CD4-positive, CD25-positive, alpha-beta regulatory T cell (primary cell): ENCODE data around the gene ESYT3. TPM values are rescaled to one million over a fixed set of nuclear protein-coding genes. Genes with fewer than 3 reads are reported as not detected.

Source experiments
- ATAC-seq, 2 donors: fragments of 150-1000 bp; cut with Tn5 transposase; one replicate each; pipeline ENCODE4 v1.10.0; 2021; ENCODE audit warnings: low read depth in 2 of 2, moderate number of reproducible peaks in 2 of 2, moderate library complexity in 1 of 2
- DNase-seq, 3 donors: peaks; one replicate each; pipeline versions ENCODE4 v3.0.0 to v3.0.0-alpha.2; 2012 to 2022; ENCODE audit warnings: mixed read lengths in 1 of 3
- H3K27ac ChIP-seq: one replicate; pipeline ENCODE4 v1.7.0; 2013; ENCODE audit warnings: mild to moderate bottlenecking, low read length; ENCODE audit not compliant: insufficient read depth, poor library complexity, severe bottlenecking
- H3K27me3 ChIP-seq: one replicate; pipeline ENCODE4 v1.7.0; 2013; ENCODE audit warnings: low read length; ENCODE audit not compliant: control insufficient read depth, insufficient read depth
- H3K36me3 ChIP-seq: one replicate; pipeline ENCODE4 v1.7.0; 2013; ENCODE audit warnings: mild to moderate bottlenecking, low read length, moderate library complexity; ENCODE audit not compliant: control insufficient read depth, insufficient read depth
- H3K4me1 ChIP-seq: 2 replicates; pipeline ENCODE4 v1.7.0; 2013; ENCODE audit warnings: mild to moderate bottlenecking, low read length; ENCODE audit not compliant: insufficient read depth, control insufficient read depth, poor library complexity, severe bottlenecking
- H3K4me3 ChIP-seq: one replicate; pipeline ENCODE4 v1.7.0; 2013; ENCODE audit warnings: low read depth, mild to moderate bottlenecking, low read length, moderate library complexity
- H3K9me3 ChIP-seq, 2 experiments: 1 replicate in 1 of 2; 2 replicates in 1 of 2; pipeline ENCODE4 v1.7.0; 2013; ENCODE audit warnings: low read length in 2 of 2, mild to moderate bottlenecking in 1 of 2, moderate library complexity in 1 of 2; ENCODE audit not compliant: control insufficient read depth in 2 of 2
- H3K27ac Mint-ChIP-seq, 3 donors: one replicate each; pipeline ENCODE4 v1.8.0; 2020 to 2022; ENCODE audit warnings: mild to moderate bottlenecking in 3 of 3, mixed read lengths in 3 of 3, moderate library complexity in 2 of 3
- H3K27me3 Mint-ChIP-seq: one replicate; pipeline ENCODE4 v1.8.0; 2022; ENCODE audit warnings: mild to moderate bottlenecking, mixed read lengths
- H3K36me3 Mint-ChIP-seq: one replicate; pipeline ENCODE4 v1.8.0; 2020; ENCODE audit warnings: mixed read lengths
- H3K4me1 Mint-ChIP-seq, 4 donors: one replicate each; pipeline ENCODE4 v1.8.0; 2020 to 2022; ENCODE audit warnings: mixed read lengths in 4 of 4, mild to moderate bottlenecking in 1 of 4
- H3K4me3 Mint-ChIP-seq, 4 donors: one replicate each; pipeline ENCODE4 v1.8.0; 2020 to 2022; ENCODE audit warnings: mild to moderate bottlenecking in 4 of 4, mixed read lengths in 4 of 4, moderate library complexity in 3 of 4
- H3K9me3 Mint-ChIP-seq, 7 donors: one replicate each; pipeline ENCODE4 v1.8.0; 2020 to 2022; ENCODE audit warnings: mixed read lengths in 7 of 7, mild to moderate bottlenecking in 3 of 7, moderate library complexity in 2 of 7
- polyA plus RNA-seq, 4 donors: library from polyadenylated mRNA; unstranded; fragments of 300-500 nt; fragmentation: Illumina TruSeq; gene quantifications; one replicate each; pipeline ENCODE4 v1.2.3, GENCODE V29; 2021
- total RNA-seq: library from RNA; stranded (reverse); gene quantifications from one replicate; pipeline ENCODE4 v1.2.3, GENCODE V29; 2022

The ESYT3 gene
- total and polyA plus RNA-seq, 5 donors from 2014 or later: 0.17 TPM; not detected in 4

DNA sequence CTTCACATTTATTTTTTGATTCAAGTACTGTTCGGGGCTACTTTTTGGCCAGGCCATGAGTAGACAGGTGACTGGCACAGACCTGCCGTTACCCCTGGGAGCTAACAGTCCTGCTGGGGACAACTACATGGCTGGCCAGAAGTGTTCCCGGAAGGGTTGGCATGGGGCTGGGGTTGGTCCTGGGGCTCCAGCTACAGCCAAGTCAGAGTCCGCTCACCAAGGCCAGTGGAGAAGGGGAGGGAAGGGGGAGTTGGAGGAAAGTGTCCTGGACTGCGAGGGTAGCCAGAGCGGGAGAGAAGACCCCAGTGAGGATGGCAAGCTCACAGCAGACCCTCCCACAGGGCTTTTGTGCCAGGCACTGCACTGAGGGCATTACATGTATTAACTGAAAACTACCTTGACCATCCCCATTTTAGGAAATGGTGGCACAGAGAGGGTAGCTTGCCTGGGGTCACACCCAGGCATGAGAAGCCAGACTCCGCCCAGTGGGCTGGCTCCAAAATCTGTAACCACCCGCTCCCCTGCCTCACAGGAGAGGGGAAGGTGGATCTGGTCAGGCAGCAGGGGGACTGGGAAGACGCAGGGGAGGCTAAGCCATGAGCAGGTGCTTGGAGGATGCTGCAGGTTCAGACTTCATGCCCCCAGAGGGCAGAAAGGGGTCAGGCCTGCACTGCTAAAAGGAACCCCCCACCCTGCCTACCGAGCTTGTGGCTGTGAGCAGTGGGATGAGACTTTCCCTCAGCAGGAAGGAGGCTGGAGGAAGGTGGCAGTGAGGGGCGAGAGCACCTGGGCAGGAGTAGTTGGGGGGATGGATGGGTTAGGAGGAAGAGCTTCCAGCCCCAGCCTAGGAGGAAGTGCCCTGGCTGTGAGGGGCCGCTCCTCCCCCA, 38.3 kb upstream of the ESYT3 start:
- no peaks in the 10 kb centered on the region for H3K36me3 ChIP-seq
- no peak overlapping the region for H3K4me3 Mint-ChIP-seq
- no peaks in the 10 kb centered on the region for H3K4me1 ChIP-seq
- H3K27ac ChIP-seq: no peak overlapping the region
- no peaks in the 10 kb centered on the region for H3K36me3 Mint-ChIP-seq
- H3K4me3 ChIP-seq: no peak overlapping the region
- no peaks in the 10 kb centered on the region for H3K27me3 Mint-ChIP-seq
- no peaks in the 10 kb centered on the region for H3K4me1 Mint-ChIP-seq
- ATAC-seq (no peak), DNase-seq (no peak)
- H3K27me3 ChIP-seq: no peaks in the 10 kb centered on the region
- peak overlapping the region in 2 of 3 donors; percentile 29 to 80 for H3K27ac Mint-ChIP-seq
- peaks cover 0 to 1% (median 0%) of the 10 kb centered on the region in 7 donors for H3K9me3 Mint-ChIP-seq
- H3K9me3 ChIP-seq: no peaks in the 10 kb centered on the region

- Histone ChIP-seq H3K4me1 (no peaks in the 10 kb centered on the region), H3K27me3 (no peaks in the 10 kb centered on the region), H3K36me3 (no peaks in the 10 kb centered on the region), H3K9me3 (no peaks in the 10 kb centered on the region), H3K4me3 (no peak overlapping the region), H3K27ac (no peak overlapping the region)
- no peak for DNase-seq
- ATAC-seq: no peak
- H3K27ac Mint-ChIP-seq: no peak overlapping the region
- no peaks in the 10 kb centered on the region for H3K36me3 Mint-ChIP-seq
- no peaks in the 10 kb centered on the region for H3K27me3 Mint-ChIP-seq
- H3K9me3 Mint-ChIP-seq: peaks cover 0 to 1% (median 0%) of the 10 kb centered on the region in 7 donors
- no peak overlapping the region for H3K4me3 Mint-ChIP-seq
- no peaks in the 10 kb centered on the region for H3K4me1 Mint-ChIP-seq
Measured at GRCh38 chr3:138396752-138397410, 37.5 kb upstream of the ESYT3 start.

GRCh38 chr3:138397983-138398382, 36.4 kb upstream of the ESYT3 start:
- Mint-ChIP-seq H3K9me3 (no peaks in the 10 kb centered on the region), H3K4me3 (no peak overlapping the region), H3K4me1 (no peaks in the 10 kb centered on the region), H3K36me3 (no peaks in the 10 kb centered on the region), H3K27me3 (no peaks in the 10 kb centered on the region), H3K27ac (no peak overlapping the region)
- ATAC-seq (no peak), DNase-seq (no peak)
- H3K36me3 ChIP-seq: no peaks in the 10 kb centered on the region
- no peak overlapping the region for H3K27ac ChIP-seq
- no peaks in the 10 kb centered on the region for H3K9me3 ChIP-seq
- no peaks in the 10 kb centered on the region for H3K4me1 ChIP-seq
- H3K4me3 ChIP-seq: no peak overlapping the region
- no peaks in the 10 kb centered on the region for H3K27me3 ChIP-seq

DNA sequence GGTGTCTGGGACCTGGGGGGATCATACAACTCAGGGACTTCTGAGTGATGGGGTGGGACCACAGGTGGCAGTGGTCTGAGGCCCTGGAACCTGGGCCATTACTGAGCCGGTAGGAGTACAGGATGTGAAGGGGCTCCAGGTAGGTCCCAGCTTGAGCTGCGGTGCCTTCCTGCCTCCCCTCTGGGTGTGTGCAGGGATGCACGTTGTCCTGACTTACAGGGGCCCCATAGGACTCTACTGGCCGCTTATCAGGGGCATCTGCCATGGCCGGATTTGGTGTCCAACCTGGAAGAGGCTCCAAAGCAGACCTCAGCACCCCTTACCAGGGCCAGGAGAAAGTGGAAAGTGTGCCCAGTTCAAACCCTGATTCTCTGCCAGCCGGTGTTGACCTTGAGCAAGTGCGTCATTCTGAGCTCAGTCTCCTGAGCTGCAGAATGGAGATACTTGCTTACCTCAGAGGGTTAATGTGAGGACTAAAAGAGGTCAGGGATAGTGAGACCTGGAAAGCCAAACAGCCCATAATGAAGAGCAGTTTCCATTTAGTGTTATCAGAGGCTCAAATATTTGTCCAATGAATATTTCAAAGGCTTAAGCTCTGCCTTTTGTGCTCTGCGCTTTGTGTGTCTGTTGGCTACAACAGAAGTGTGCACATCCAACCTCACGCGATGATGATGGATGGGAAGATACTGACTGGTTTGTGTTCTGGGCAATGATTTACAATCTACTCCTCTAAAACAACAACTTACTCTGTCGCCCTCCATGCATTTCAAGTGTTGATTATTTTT, 35.4 kb upstream of the ESYT3 start:
- Mint-ChIP-seq H3K9me3 (no peaks in the 10 kb centered on the region), H3K36me3 (no peaks in the 10 kb centered on the region), H3K4me1 (no peaks in the 10 kb centered on the region), H3K4me3 (no peak overlapping the region), H3K27ac (no peak overlapping the region), H3K27me3 (no peaks in the 10 kb centered on the region)
- Histone ChIP-seq H3K9me3 (no peaks in the 10 kb centered on the region), H3K4me1 (no peaks in the 10 kb centered on the region), H3K27me3 (no peaks in the 10 kb centered on the region), H3K36me3 (no peaks in the 10 kb centered on the region), H3K4me3 (no peak overlapping the region), H3K27ac (no peak overlapping the region)
- no peak for ATAC-seq
- no peak for DNase-seq

- Mint-ChIP-seq H3K27me3 (no peaks in the 10 kb centered on the region), H3K27ac (no peak overlapping the region), H3K4me1 (no peaks in the 10 kb centered on the region), H3K9me3 (peaks cover 0 to 2% (median 0%) of the 10 kb centered on the region in 7 donors), H3K36me3 (no peaks in the 10 kb centered on the region), H3K4me3 (no peak overlapping the region)
- H3K27me3 ChIP-seq: peaks cover 2% of the 10 kb centered on the region
- no peak overlapping the region for H3K4me3 ChIP-seq
- H3K4me1 ChIP-seq: no peaks in the 10 kb centered on the region
- ATAC-seq: no peak
- no peak overlapping the region for H3K27ac ChIP-seq
- H3K36me3 ChIP-seq: no peaks in the 10 kb centered on the region
- DNase-seq: no peak
- H3K9me3 ChIP-seq: no peaks in the 10 kb centered on the region
Measured at GRCh38 chr3:138399766-138400165, 34.6 kb upstream of the ESYT3 start.

DNA sequence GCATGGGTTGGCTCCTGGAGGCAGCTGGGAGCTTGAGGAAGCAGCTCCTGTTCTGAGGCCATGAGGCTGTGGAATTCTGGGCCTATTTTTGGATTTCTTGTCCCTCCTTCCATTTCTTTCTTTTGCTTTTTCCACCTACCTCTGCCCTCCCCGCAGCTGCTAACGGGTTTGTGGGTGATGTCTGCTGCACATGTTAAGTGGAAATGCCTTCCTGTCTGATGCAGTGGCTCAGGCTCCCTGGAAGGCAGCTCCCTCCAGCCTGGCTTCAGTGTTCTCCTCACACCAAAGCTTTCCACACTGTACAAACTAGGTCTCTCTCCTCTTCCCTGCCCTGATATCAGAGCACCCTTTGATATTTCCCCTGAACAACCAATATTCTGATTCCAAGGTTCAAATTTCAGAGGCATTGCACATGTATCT, 33.8 kb upstream of the ESYT3 start:
- H3K4me1 Mint-ChIP-seq: no peaks in the 10 kb centered on the region
- no peak overlapping the region for H3K27ac Mint-ChIP-seq
- Histone ChIP-seq H3K27ac (no peak overlapping the region), H3K4me3 (no peak overlapping the region), H3K27me3 (peaks cover 3% of the 10 kb centered on the region), H3K36me3 (no peaks in the 10 kb centered on the region), H3K9me3 (no peaks in the 10 kb centered on the region), H3K4me1 (no peaks in the 10 kb centered on the region)
- peaks cover 0 to 2% (median 0%) of the 10 kb centered on the region in 7 donors for H3K9me3 Mint-ChIP-seq
- no peak for DNase-seq
- ATAC-seq: no peak
- no peaks in the 10 kb centered on the region for H3K36me3 Mint-ChIP-seq
- no peaks in the 10 kb centered on the region for H3K27me3 Mint-ChIP-seq
- H3K4me3 Mint-ChIP-seq: no peak overlapping the region

GRCh38 chr3:138401834-138402233, 32.6 kb upstream of the ESYT3 start:
- no peaks in the 10 kb centered on the region for H3K27me3 Mint-ChIP-seq
- H3K4me1 Mint-ChIP-seq: no peaks in the 10 kb centered on the region
- H3K4me3 Mint-ChIP-seq: no peak overlapping the region
- DNase-seq: no peak
- Histone ChIP-seq H3K4me1 (no peaks in the 10 kb centered on the region), H3K27ac (no peak overlapping the region), H3K9me3 (no peaks in the 10 kb centered on the region), H3K27me3 (peaks cover 3% of the 10 kb centered on the region), H3K36me3 (no peaks in the 10 kb centered on the region), H3K4me3 (no peak overlapping the region)
- ATAC-seq: no peak
- no peak overlapping the region for H3K27ac Mint-ChIP-seq
- H3K36me3 Mint-ChIP-seq: no peaks in the 10 kb centered on the region
- H3K9me3 Mint-ChIP-seq: peaks cover 0 to 2% (median 0%) of the 10 kb centered on the region in 7 donors
